ENCODE results near the gene FARS2.

The FARS2 gene

GRCh38 chr6:5383856-5384255 is 122.5 kb downstream of the FARS2 start:
- no peak for DNase-seq

DNA sequence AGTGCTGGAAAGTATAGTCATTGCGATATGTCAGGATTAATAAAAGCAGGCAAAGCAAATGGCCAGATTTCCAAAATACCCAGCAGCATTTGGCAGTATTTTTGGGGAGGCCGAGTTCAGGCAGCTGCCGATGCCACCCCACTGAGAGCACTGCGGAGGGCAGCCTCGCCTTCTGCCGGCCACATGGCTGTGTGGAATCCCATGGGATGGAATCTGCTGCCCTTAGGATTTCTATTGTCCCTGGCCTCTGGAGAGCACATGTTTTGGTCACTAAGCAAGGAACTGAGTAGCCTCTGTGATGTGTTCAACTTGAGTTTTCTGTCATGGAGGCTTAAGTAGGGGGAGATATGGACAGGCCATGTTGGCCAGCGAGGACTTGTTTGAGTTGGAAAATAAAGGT is 123.0 kb downstream of the FARS2 start:
- no peak for DNase-seq

GRCh38 chr6:5388326-5388725 is 127.0 kb downstream of the FARS2 start:
- no peak for DNase-seq

DNA sequence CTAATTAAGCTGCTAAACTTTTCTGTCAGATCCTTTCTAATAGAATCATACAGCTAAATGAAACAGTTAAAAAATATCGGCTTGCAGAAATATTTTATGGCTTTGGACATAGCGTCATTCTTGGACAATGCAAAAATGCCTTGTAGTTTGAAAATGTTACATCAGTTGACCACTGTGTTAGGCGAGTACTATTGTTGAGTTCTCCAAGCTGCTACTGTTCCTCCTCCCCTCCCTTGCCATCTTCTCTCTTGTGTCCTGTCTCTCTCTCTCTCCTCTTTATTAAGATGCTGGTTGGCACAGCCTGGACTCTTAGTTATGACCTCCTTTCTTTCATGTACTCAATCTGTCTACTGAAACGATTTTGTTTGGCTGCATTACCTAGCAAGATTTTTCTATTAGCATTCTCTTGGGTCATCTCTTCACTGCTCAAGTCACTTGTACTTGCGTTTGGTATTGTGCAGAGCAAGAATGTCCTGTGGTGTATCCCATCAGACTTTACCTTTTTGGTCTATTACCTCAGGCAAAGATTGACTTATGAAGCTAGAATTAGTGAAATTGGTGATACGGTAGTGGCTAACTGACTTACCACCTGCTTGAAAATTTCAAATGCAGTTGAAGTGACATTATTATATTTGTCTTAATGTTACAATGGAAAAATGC is 127.9 kb downstream of the FARS2 start:
- no peak for DNase-seq

- no peak for DNase-seq
These were observed 128.9 kb downstream of the FARS2 start for GRCh38 chr6:5390177-5390576.

- DNase-seq = no peak
These were observed 133.0 kb downstream of the FARS2 start for GRCh38 chr6:5394280-5394679.

GRCh38 chr6:5395719-5396118 is 134.4 kb downstream of the FARS2 start:
- DNase-seq = no peak

GRCh38 chr6:5398530-5398929 is 137.2 kb downstream of the FARS2 start:
- DNase-seq = peak; percentile 81

GRCh38 chr6:5399391-5399790 is 138.1 kb downstream of the FARS2 start:
- no peak for DNase-seq

DNA sequence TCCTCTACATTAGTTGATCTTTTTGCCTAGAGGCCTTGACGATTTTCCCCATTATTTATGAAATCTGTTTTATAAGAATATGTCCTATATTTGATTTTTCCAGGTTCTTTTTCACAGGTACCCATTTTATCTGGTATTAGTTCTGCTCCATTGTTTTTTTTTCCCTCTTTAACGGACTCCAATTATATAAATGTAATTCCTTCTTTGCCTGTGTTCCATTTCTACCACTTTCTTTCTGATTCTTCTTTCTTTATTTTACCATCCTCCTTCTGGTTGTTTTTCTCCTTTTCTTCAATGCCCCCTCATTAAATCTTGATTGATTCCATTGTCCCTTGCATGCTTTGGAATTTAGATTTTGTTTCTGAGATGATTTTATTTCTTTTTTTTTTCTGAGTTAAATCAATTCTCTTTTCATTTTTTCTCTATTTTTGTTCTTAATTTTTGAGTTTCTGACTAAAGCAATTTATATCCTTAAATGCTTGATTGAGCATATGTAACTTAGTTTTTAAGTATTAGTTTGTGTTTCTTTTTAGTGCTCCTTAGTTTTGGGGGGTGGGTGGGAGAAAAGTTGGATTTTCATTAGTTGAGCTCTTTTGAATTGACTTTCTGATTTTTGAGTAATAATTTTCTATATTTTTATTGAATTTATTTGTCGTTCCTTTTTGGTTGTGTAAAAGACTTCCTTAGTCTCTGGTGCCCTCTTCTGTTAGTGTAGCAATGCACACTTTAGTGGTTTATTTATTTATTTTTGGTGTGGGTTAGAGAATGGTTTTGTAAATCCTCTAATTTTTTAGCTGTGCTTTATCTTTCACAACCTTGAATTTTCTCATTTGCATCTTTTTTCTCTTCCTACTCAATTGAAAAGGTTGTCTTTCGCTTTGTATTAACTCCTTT is 140.8 kb downstream of the FARS2 start:
- peak; percentile 17 for DNase-seq

DNA sequence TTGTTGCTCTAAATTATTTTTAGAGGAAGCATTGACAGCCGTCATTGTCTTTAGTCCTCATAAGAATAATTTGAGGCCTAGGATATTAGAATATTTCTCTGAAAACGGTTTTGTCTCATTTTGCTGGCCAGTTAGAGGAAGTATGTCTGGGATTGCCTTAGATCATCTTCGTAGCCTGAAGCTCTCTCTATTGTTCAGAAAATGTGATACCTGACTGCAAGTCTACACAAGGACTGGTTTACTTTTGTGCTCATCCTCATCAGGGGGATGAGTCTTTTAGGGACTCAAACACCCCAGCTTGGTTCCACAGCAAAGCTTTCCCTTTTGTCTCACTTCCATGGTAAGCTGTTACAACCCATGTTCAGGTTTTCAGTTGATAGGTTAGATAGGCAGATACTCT is 141.8 kb downstream of the FARS2 start:
- DNase-seq = no peak

DNA sequence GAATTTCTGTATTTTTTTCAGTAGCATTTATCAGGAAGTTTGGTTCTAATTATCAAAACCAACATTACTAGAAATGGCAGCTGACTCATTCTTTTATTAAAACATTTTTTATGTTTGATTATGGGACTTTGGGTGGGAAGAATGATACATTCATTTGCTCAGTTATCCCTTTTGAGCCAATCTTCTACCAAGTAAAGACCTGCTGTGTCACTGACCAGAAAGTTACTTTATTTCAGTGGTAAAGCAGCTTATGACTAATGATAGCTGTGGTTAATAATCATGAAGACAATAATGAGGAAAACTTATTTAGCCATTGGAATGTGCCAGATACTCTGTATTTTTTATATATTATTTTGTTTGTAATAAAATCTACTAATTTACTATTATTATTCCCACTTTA is 142.3 kb downstream of the FARS2 start:
- DNase-seq = no peak

DNA sequence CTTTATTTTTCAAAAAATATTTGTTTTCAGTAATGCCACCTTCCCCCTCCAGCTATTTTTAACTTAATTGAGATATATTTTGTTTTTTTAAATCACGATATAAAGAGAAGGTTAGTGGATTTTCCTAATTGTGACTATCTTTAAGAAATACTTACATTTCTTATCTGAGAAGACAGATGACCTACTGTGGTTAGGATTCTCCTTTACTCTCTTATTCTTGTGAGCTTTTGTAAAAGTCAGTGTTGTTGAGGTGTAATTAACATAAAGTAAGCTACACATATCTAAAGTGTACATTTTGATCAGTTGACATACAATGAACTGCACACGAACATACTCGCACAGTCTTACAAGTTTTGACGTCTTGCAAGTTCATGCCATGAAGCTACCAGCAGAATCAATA is 144.7 kb downstream of the FARS2 start:
- DNase-seq = no peak

GRCh38 chr6:5411414-5411813 is 150.1 kb downstream of the FARS2 start:
- no peak for DNase-seq

DNA sequence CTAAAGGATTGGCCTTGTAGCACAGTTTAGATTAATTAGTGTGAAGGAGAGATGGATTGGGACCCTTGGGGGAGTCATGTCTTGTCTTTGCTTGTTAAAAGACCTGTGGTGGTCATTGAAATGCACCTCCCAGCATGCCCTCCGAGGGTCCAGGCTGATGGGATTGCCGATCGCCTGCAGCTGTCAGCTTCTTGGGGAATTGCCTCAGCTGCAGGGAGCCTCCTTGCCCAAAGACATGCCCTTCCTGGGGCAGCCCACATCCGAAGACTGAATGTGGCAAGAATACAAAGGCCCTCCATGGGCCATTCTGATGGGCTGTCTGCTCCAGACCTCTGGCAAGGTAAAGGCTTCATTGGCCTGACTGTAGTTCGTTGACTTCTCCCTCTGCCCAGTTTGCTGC is 150.7 kb downstream of the FARS2 start:
- no peak for DNase-seq

DNA sequence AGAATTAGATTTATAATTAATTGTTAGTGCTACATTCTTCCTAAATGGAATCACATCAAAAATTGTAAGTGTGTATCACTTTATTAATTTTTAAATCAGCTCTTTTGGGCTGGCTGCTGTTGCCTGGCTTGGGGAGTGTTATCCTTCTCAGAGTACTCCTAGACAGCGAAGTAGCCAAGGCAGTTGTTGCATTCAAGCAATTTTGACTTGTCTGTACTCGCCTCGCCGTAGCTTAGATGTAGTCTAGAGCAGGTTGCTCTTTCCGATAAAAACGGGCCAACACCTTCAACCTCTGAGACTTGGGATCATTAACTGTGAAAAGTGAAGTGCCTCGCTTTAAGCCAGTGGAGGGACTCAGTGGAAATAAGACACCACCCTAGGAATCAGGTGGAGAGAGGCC is 151.3 kb downstream of the FARS2 start:
- no peak for DNase-seq

DNA sequence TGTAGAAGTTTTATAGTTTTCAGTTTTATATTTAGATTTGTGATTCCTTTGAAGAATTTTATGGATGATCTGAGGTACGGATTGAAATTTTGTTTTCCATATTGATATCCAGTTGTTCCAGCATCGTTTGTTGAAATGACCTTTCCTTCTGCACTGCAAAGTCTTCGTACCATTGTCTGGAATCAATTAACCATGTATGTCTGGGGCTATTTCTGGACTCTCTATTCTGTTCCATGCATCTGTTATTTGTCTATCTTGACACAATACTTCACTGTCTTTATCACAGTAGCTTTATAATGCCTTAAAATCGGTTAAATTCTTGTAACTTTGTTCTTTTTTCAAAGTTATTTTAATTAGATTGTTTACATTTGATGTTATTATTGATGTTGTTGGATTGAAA is 154.9 kb downstream of the FARS2 start:
- DNase-seq = no peak

DNA sequence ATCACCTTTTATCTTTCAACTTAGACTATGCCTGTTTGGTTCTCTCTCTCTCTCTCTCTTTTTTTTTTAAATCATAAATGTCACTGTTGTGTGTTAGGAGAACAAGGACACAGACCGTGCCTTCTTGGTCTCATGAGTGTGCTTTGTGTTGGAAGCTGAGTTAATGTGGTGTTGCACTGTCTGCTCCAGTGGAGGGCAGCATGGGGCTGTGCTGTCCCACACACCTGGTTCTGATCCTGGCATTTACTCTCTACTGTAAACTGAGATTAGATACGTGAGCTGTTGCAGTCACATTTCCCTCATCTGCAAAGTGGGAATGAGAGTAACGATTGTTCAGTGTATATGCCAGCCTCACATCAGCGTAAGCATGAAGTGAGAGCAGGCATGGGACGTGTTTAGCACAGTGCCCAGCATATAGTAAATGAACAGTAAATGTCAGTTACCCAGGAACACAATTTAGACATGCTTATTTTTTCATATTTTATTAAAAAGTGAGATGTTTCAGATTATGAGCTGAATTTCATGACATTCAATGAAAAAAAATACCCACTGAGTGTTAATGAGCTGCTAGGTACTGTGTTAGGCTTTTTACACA is 161.1 kb downstream of the FARS2 start:
- DNase-seq = no peak

DNA sequence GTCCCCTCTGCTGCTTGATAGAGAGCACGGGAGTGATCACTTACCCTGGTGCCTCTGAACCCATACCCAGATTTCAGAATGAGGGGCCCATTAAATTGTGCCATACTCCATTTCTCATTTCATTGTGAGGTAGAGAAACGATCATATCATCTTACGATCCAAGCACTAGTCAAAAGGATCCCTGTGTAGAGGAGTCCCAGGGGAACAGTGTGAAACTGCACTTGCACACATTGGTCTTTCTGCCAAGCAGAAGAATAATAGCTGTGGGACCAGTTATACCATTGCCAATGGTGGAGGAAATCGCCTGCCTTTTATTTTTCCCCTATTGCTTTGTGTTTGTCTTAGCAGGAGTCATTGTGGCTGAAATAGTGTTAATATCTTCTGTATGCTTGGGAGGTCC is 161.9 kb downstream of the FARS2 start:
- DNase-seq = no peak

DNA sequence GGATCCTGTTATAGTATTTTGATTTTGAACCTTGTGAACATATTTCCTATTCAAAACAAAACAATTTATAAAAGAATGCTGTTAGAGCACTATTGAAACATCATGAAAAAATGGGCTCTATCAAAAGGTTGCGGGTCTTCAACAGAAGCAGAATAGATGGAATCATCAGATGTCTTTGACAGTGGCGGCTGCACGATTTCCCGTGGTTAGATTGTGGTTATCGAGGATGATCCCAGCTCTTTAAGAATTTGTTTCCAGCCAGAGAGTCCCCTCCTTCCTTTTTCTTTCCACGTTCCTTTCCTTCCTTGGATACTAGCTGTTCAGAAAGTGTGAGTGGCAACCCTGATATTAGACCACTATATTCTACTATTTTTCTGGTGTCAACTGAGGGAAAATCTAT is 163.4 kb downstream of the FARS2 start:
- DNase-seq = no peak

DNA sequence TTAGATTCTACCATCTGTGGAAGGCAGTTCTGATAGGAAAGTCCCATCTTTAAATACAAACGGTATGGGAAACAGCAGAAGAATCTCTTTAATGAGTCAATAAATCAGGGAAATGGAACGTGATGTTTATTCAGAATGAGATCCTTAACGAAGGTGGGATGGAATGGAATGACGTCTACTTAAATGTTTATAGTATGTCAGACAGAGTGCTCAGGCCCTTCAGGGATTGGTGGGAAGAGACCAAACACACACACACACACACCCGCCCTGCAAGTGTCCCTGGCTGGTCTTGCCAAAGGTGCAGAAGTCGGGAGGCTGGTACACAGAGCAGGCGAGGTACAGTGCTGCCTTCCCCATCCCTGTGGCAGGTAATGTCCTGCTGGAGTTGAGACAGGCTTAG is 164.0 kb downstream of the FARS2 start:
- no peak for DNase-seq

GRCh38 chr6:5425797-5426196 is 164.5 kb downstream of the FARS2 start:
- no peak for DNase-seq

DNA sequence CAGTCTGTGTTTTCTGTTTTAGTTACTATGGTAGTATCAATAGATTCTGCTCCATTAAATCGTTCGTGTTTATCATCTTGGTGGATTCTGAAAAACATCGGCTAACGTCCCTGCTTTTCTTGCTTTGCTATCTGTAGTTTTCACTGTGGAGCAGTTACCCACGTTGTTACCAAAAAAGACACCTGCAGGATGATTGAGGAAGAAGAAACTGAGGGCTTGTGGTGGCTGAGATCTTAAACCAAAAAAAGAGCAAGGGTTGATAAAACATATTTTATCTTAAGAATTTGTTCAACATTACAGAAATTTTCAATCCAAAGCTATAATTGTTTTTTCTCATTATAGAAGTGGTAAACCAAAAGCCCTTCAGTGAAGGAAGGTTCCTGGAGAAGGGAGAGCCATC is 166.3 kb downstream of the FARS2 start:
- no peak for DNase-seq

- DNase-seq = no peak
These were observed 172.0 kb downstream of the FARS2 start for GRCh38 chr6:5433324-5433723.
